H9 (cell line): ENCODE data around the gene TFF3. TPM values are rescaled to one million over a fixed set of nuclear protein-coding genes. Genes with fewer than 3 reads are reported as not detected.

Source experiments
- DNase-seq: peaks from one replicate; pipeline ENCODE4 v3.0.0-alpha.2; 2017
- H2AFZ ChIP-seq: one replicate; pipeline ENCODE4 v1.6.1; 2013; ENCODE audit warnings: mild to moderate bottlenecking, low read length, control low read depth, moderate library complexity
- H2AK5ac ChIP-seq: 2 replicates; pipeline ENCODE4 v1.6.1; 2013; ENCODE audit warnings: low read length, control low read depth, mixed read lengths; ENCODE audit not compliant: insufficient read length
- H2BK120ac ChIP-seq: one replicate; pipeline ENCODE4 v1.6.1; 2013; ENCODE audit warnings: low read depth, mild to moderate bottlenecking, low read length, control low read depth, inconsistent platforms; ENCODE audit not compliant: poor library complexity, severe bottlenecking
- H2BK12ac ChIP-seq: 2 replicates; pipeline ENCODE4 v1.6.1; 2013; ENCODE audit warnings: low read length, control low read depth, mixed read lengths, low read depth; ENCODE audit not compliant: insufficient read length
- H2BK15ac ChIP-seq: 2 replicates; pipeline ENCODE4 v1.6.1; 2013; ENCODE audit warnings: low read depth, low read length, control low read depth
- H2BK20ac ChIP-seq: one replicate; pipeline ENCODE4 v1.6.1; 2013; ENCODE audit warnings: low read depth, mild to moderate bottlenecking, low read length, control low read depth, inconsistent platforms; ENCODE audit not compliant: poor library complexity, severe bottlenecking
- H2BK5ac ChIP-seq: 2 replicates; pipeline ENCODE4 v1.6.1; 2013; ENCODE audit warnings: low read length, control low read depth, mixed read lengths; ENCODE audit not compliant: insufficient read length
- H3K14ac ChIP-seq: 2 replicates; pipeline ENCODE4 v1.6.1; 2013; ENCODE audit warnings: low read length, control low read depth; ENCODE audit not compliant: insufficient read depth
- H3K18ac ChIP-seq: 2 replicates; pipeline ENCODE4 v1.6.1; 2013; ENCODE audit warnings: low read depth, mild to moderate bottlenecking, mixed read lengths, low read length, control low read depth; ENCODE audit not compliant: insufficient read length
- H3K23ac ChIP-seq: 2 replicates; pipeline ENCODE4 v1.6.1; 2013; ENCODE audit warnings: low read length, control low read depth, mixed read lengths, low read depth; ENCODE audit not compliant: insufficient read length
- H3K23me2 ChIP-seq: 2 replicates; pipeline ENCODE4 v1.6.1; 2013; ENCODE audit warnings: low read depth, mild to moderate bottlenecking, mixed read lengths, low read length, control low read depth; ENCODE audit not compliant: insufficient read length, poor library complexity, severe bottlenecking
- H3K27ac ChIP-seq: 2 replicates; pipeline ENCODE4 v1.5.1; 2013; ENCODE audit warnings: low read length, control low read depth, mixed read lengths, low read depth; ENCODE audit not compliant: insufficient read length
- H3K27me3 ChIP-seq: 2 replicates; pipeline ENCODE4 v1.6.1; 2013; ENCODE audit warnings: low read length, control low read depth, inconsistent platforms; ENCODE audit not compliant: insufficient read depth
- H3K4ac ChIP-seq: 2 replicates; pipeline ENCODE4 v1.6.1; 2013; ENCODE audit warnings: low read depth, mild to moderate bottlenecking, control low read depth, inconsistent platforms, low read length, moderate library complexity
- H3K4me1 ChIP-seq: 2 replicates; pipeline ENCODE4 v1.6.1; 2013; ENCODE audit warnings: low read length, control low read depth, inconsistent platforms; ENCODE audit not compliant: insufficient read depth
- H3K4me2 ChIP-seq: 2 replicates; pipeline ENCODE4 v1.6.1; 2013; ENCODE audit warnings: low read length, control low read depth, mixed read lengths; ENCODE audit not compliant: insufficient read length, insufficient read depth
- H3K56ac ChIP-seq: 2 replicates; pipeline ENCODE4 v1.6.1; 2013; ENCODE audit warnings: low read depth, mild to moderate bottlenecking, mixed read lengths, low read length, control low read depth; ENCODE audit not compliant: insufficient read length
- H3K79me1 ChIP-seq: 2 replicates; pipeline ENCODE4 v1.6.1; 2013; ENCODE audit warnings: low read depth, mild to moderate bottlenecking, moderate library complexity, low read length, control low read depth, inconsistent platforms; ENCODE audit not compliant: insufficient read depth, poor library complexity, severe bottlenecking
- H3K79me2 ChIP-seq: 2 replicates; pipeline ENCODE4 v1.6.1; 2013; ENCODE audit warnings: low read length, control low read depth, inconsistent platforms; ENCODE audit not compliant: insufficient read depth
- H3K9ac ChIP-seq: 2 replicates; pipeline ENCODE4 v1.6.1; 2013; ENCODE audit warnings: low read length, control low read depth, mixed read lengths; ENCODE audit not compliant: insufficient read length; ENCODE audit errors: extremely low read depth
- H3K9me3 ChIP-seq: one replicate; pipeline ENCODE4 v1.6.1; 2013; ENCODE audit warnings: low read depth, low read length, inconsistent platforms; ENCODE audit not compliant: control insufficient read depth
- H3T11ph ChIP-seq: one replicate; pipeline ENCODE4 v1.6.1; 2013; ENCODE audit warnings: mild to moderate bottlenecking, low read length, control low read depth, inconsistent platforms
- H4K20me1 ChIP-seq: one replicate; pipeline ENCODE4 v1.6.1; 2013; ENCODE audit not compliant: control insufficient read depth, insufficient read length, insufficient read depth
- H4K5ac ChIP-seq: 2 replicates; pipeline ENCODE4 v1.6.1; 2013; ENCODE audit warnings: low read depth, mild to moderate bottlenecking, mixed read lengths, low read length, control low read depth; ENCODE audit not compliant: insufficient read length
- H4K8ac ChIP-seq: replicated peaks from 2 replicates; pipeline ENCODE4 v1.6.1; 2013; ENCODE audit warnings: low read length, control low read depth, mixed read lengths, low read depth; ENCODE audit not compliant: insufficient read length
- H4K91ac ChIP-seq: 2 replicates; pipeline ENCODE4 v1.6.1; 2013; ENCODE audit warnings: low read depth, mild to moderate bottlenecking, moderate library complexity, mixed read lengths, low read length, control low read depth; ENCODE audit not compliant: insufficient read length
- H3K27ac Mint-ChIP-seq, 3 experiments: 2 replicates in 2 of 3; 3 replicates in 1 of 3; pipeline ENCODE4 v1.8.0; 2020 to 2021; ENCODE audit warnings: mixed read lengths in 3 of 3, mild to moderate bottlenecking in 1 of 3, moderate library complexity in 1 of 3
- H3K27me3 Mint-ChIP-seq: 2 replicates; pipeline ENCODE4 v1.8.0; 2021; ENCODE audit warnings: low read depth, mild to moderate bottlenecking, moderate library complexity, mixed read lengths
- H3K36me3 Mint-ChIP-seq, 3 experiments: 2 replicates in 2 of 3; 3 replicates in 1 of 3; pipeline ENCODE4 v1.8.0; 2020 to 2021; ENCODE audit warnings: low read depth in 3 of 3, mixed read lengths in 3 of 3; ENCODE audit not compliant: insufficient read depth in 1 of 3
- H3K4me1 Mint-ChIP-seq, 2 experiments: 2 replicates each; pipeline ENCODE4 v1.8.0; 2020; ENCODE audit warnings: mixed read lengths in 2 of 2
- H3K4me3 Mint-ChIP-seq, 2 experiments: 2 replicates in 1 of 2; 3 replicates in 1 of 2; pipeline ENCODE4 v1.8.0; 2020 to 2021; ENCODE audit warnings: mild to moderate bottlenecking in 2 of 2, mixed read lengths in 2 of 2, moderate library complexity in 1 of 2
- H3K9me3 Mint-ChIP-seq, 2 experiments: 2 replicates in 1 of 2; 3 replicates in 1 of 2; pipeline ENCODE4 v1.8.0; 2020; ENCODE audit warnings: mild to moderate bottlenecking in 2 of 2, mixed read lengths in 2 of 2, moderate library complexity in 1 of 2
- CTCF ChIP-seq: fragments of 200-600 bp; sonication (generic); conservative IDR thresholded peaks from 3 replicates; pipeline ENCODE4 v1.8.0; 2021; ENCODE audit warnings: antibody characterized with exemption, mild to moderate bottlenecking
- WGBS: extraction: QIAGEN DNeasy Blood & Tissue Kit; methylation state at CpG from one replicate; pipeline ENCODE4 v1.1.7; 2013; ENCODE audit warnings: missing lambda C conversion rate, low lambda C conversion rate, mixed read lengths; ENCODE audit not compliant: insufficient read length; ENCODE audit errors: extremely low coverage; 5-methylcytosine and 5-hydroxymethylcytosine counted together
- total RNA-seq: library from RNA; stranded (reverse); gene quantifications from 2 replicates; pipeline ENCODE4 v1.2.1, GENCODE V29; 2021

The TFF3 gene
- total RNA-seq, 1 experiment from 2014 or later, result 1.5 TPM

GRCh38 chr21:42294273-42294880 is 20.8 kb downstream of the TFF3 start:
- Histone ChIP-seq H4K5ac (no peak overlapping the region), H3K27ac (no peak overlapping the region), H3K18ac (no peak overlapping the region), H4K91ac (no peak overlapping the region), H2BK20ac (no peak overlapping the region), H2AK5ac (no peak overlapping the region), H3K9me3 (no peaks in the 10 kb centered on the region), H3K9ac (no peak overlapping the region), H2BK12ac (no peak overlapping the region), H3K4ac (no peak overlapping the region), H3K56ac (no peak overlapping the region), H3K23me2 (no peaks in the 10 kb centered on the region), H3T11ph (no peak overlapping the region), H3K4me2 (no peak overlapping the region), H3K79me2 (no peaks in the 10 kb centered on the region), H2BK15ac (no peak overlapping the region), H3K23ac (no peak overlapping the region), H2BK120ac (no peak overlapping the region), H3K4me1 (no peaks in the 10 kb centered on the region), H4K20me1 (no peaks in the 10 kb centered on the region), H3K14ac (no peak overlapping the region), H3K27me3 (no peaks in the 10 kb centered on the region), H2BK5ac (no peak overlapping the region), H3K79me1 (no peaks in the 10 kb centered on the region), H2AFZ (no peak overlapping the region), H4K8ac (no peak overlapping the region)
- Mint-ChIP-seq H3K27ac (no peak overlapping the region), H3K9me3 (no peaks in the 10 kb centered on the region), H3K27me3 (peaks cover 6% of the 10 kb centered on the region), H3K4me1 (peaks cover 23 to 34% of the 10 kb centered on the region in 2 experiments), H3K4me3 (no peak overlapping the region), H3K36me3 (0 out of 7 replicates have a peak, but pooled peaks cover 0 to 3% (median 0%) of the 10 kb centered on the region in 3 experiments)
- no peak for DNase-seq
- no peak for TF ChIP-seq CTCF
- WGBS, result no CpG with 5 or more reads among the region's 22 CpGs
